Mononuclear cell (primary cell): Measurements from ENCODE around the gene BPNT1. TPM values are rescaled to one million over a fixed set of nuclear protein-coding genes. Genes with fewer than 3 reads are reported as not detected.
"Not testable (repeated sequence)": the region's sequence is repeated elsewhere in the genome, so short reads cannot be mapped to it uniquely, and the experiment has no call there.

Source experiments
- H3K27me3 ChIP-seq: 2 replicates; pipeline ENCODE4 v1.6.0; 2011; ENCODE audit warnings: low read length, control low read depth; ENCODE audit not compliant: insufficient read depth
- H3K4me1 ChIP-seq: 2 replicates; pipeline ENCODE4 v1.5.1; 2011; ENCODE audit warnings: mild to moderate bottlenecking, low read length, control low read depth; ENCODE audit not compliant: insufficient read depth
- H3K4me3 ChIP-seq: 2 replicates; pipeline ENCODE4 v1.5.1; 2011; ENCODE audit warnings: mild to moderate bottlenecking, low read length, moderate library complexity
- H3K9me3 ChIP-seq: 2 replicates; pipeline ENCODE4 v1.5.1; 2011; ENCODE audit warnings: low read depth, mild to moderate bottlenecking, control low read depth, low read length
- total RNA-seq: library from RNA; depleted of rRNA; stranded (reverse); fragments of >200 nt; gene quantifications from one replicate; pipeline ENCODE4 v1.2.3, GENCODE V29; 2012

BPNT1 gene
- total RNA-seq, 1 donor: 1.2 TPM

DNA sequence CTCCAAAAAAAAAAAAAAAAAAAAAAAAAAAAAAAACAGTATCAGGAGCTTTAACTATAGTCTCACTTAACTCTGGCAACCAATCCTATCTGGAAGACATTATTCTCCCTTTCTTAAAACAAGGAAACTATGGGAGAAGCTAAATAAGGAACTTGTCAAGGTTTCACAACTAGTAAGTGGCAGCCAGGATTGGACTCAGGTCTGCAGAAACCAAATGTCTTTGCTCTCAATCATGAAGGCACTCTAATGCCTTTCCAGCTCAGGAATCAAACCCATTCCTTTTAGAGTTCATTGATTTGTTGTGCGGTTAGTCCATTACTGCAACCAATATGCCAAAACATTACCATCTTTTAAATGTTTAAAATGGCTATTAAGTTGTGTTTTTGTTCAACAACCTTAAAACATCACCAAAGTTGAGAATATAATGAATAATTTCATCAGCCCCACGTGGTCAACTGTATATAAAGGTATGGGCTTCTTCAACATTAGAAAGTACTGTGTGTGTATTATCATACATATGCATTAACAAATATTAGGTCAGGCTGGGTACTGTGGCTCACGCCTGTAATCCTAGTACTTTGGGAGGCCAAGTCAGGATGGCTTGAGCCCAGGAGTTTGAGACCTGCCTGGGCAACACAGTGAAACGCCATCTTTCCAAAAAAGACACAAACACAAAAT, 44.8 kb downstream of the BPNT1 start:
- Histone ChIP-seq H3K27me3 (no peaks in the 10 kb centered on the region), H3K4me3 (no peak overlapping the region), H3K9me3 (no peaks in the 10 kb centered on the region), H3K4me1 (peaks cover 26% of the 10 kb centered on the region)

DNA sequence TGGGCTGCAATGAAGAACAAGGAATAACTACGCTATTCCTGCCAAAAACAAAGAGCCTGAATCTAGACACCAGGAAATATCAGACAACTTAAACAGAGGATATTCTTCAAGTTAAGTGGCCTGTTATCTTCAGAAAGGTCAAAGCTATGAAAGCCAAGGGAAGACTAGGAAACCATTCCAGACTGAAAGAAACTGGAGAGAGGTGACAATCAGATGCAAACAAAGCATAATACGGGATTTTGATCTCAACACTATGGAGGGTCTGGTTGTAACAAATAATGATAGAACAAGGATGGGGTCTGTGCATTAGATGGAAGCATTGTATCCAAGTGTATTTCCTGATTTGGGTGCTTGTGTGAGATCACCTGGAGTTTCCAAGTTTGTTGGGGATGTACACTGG, 45.9 kb downstream of the BPNT1 start:
- Histone ChIP-seq H3K4me3 (no peak overlapping the region), H3K4me1 (peaks cover 26% of the 10 kb centered on the region)

DNA sequence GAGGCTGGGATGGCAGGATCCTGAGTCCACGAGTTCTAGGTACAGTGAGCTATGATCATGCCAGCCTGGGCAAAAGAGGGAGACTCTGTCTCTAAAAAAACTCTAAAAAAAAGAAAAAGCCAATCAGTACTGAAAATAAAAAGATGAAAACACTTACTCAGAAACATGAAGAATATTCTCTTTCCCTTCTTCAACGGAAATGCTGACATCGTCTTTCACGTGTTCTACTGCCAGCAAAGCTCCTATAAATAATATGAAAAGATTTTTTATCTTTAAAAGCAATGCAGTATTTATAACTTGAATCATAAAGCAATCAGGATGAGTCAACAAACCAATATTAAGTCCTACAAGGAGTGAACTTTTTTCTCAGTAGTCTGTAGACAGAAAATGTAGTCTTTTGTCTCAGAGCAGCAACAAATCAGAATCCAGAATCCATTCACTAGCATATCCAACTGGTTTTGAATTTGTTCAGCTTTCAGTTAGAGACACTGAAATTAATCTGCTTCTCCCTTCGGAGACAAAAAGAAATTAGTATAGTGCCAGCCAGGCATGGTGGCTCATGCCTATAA, 49.5 kb downstream of the BPNT1 start:
- Histone ChIP-seq H3K27me3 (no peaks in the 10 kb centered on the region), H3K4me3 (no peak overlapping the region), H3K9me3 (no peaks in the 10 kb centered on the region), H3K4me1 (peaks cover 10% of the 10 kb centered on the region)

More for the DNA sequence above, 45.9 kb downstream of the BPNT1 start:
- Histone ChIP-seq H3K9me3 (no peaks in the 10 kb centered on the region), H3K27me3 (no peaks in the 10 kb centered on the region)

DNA sequence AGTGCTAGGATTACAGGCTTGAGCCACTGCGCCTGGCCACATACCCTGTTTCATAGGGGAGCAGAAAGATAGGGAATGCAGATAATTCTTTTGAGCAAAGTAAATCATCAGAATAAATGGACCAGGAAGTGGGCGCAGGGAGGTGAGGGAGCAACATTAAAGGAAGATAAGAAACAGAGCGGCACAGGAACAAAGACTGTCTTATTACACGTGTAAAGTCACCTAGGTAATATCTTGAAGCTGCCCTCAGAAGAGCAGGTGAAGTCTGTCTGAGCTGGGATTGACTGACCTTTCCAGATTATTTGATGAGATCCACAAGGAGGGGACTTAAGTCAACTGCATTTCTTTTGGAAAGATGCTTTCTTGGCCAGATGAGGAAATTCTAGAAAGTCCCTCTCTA, 50.9 kb downstream of the BPNT1 start:
- H3K9me3 ChIP-seq: no peaks in the 10 kb centered on the region
- H3K27me3 ChIP-seq: no peaks in the 10 kb centered on the region
- H3K4me1 ChIP-seq: no peaks in the 10 kb centered on the region
- no peak overlapping the region for H3K4me3 ChIP-seq

DNA sequence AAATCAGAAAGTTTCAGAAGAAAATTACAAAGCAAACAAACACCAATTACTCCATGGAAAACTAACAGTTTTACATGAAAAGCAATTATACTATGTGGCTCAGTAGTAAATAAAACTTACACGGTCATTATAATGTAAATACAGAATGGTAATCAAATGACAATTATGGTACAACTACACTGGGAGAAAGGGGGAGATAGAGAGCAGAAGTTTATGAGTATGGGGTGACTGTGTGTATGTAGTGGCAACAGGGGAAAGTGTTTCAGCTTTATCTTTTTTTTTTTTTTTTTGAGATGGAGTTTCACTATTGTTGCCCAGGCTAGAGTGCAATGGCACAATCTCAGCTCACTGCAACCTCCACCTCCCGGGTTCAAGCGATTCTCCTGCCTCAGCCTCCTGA, 51.8 kb downstream of the BPNT1 start:
- not testable (repeated sequence) for H3K9me3 ChIP-seq, H3K4me3 ChIP-seq, H3K4me1 ChIP-seq, H3K27me3 ChIP-seq

DNA sequence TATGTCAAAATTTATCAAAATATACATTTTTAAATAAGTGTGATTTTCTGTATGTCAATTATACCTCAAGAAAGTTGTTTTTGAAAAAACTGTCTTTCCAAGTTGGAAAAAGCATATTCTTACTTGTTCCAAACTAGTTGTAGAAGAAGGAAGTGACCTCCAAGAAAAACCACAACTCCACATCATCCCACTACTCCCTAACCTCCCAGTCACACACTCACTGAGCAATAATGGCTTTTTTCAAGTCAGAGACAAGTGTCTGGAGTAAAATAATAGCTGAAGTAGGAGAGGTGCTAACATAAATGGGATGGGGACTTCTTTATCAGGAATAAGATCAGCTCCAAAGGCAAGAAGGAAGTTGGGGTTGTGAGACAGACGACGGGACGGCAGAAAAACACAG, 56.7 kb downstream of the BPNT1 start:
- Histone ChIP-seq H3K4me1 (no peaks in the 10 kb centered on the region), H3K4me3 (no peak overlapping the region), H3K27me3 (no peaks in the 10 kb centered on the region), H3K9me3 (no peaks in the 10 kb centered on the region)

DNA sequence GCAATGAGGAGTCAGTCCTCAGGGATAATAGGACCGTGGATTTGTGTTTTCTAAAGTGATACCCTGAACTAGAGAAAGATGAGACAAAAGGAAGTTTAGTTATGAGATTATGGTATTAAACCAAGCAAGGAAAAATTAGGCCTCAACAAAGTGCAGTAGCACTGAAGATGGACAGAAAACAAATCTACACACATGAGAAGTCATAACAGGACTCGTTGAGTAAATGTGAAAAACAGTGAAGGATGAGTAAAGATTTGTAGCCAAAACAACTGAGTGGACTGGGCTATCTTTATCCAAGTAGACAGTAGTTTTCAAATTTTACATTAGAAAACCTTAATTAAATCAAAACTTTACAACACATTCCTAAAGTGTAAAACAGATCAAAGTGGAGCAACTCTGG, 58.3 kb downstream of the BPNT1 start:
- Histone ChIP-seq H3K4me1 (no peaks in the 10 kb centered on the region), H3K9me3 (no peaks in the 10 kb centered on the region), H3K27me3 (no peaks in the 10 kb centered on the region), H3K4me3 (no peak overlapping the region)

DNA sequence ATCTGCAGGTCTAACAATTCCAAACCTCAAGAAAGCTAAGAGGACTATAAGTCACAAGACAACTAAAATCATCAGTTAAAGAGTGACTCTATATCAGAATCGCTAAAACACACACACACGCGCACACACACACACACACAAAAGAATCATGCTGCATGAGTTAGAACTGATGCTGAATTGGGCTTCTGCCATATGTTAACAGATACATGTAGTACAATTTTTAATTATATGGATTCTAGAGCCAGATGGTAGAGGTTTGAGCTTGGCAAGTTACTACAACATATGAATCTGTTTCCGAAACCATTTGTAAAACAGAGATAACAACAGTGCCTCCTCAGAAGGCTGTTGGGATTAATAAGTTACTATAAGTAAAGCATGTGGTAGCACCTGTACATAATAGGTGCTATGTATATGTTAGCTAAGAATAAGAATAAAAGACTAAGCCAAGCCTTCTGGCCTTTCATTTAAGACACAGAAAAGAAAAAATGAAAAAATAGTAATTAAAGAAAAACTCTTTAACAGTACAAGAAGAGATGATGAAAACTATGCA, 61.2 kb downstream of the BPNT1 start:
- Histone ChIP-seq H3K27me3 (no peaks in the 10 kb centered on the region), H3K9me3 (no peaks in the 10 kb centered on the region), H3K4me3 (no peak overlapping the region), H3K4me1 (no peaks in the 10 kb centered on the region)

DNA sequence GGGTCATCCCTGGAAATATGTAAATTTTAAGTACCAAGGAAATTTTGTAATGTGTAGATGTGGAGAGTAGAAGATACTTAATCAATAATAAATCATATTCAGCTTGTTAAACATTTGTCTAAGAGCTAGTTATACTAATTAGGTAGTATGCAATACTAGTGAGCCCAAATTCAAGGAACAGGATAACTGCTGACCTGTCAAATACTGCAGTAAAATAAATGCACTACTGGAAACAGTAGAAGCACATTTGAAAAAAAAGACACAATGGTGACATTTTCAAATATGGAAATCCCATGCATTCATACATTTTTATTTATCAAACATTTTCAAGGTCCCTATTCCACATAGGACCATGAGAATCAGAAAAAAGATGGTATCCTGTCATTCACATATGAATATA, 70.5 kb downstream of the BPNT1 start:
- no peaks in the 10 kb centered on the region for H3K4me1 ChIP-seq
- H3K27me3 ChIP-seq: no peaks in the 10 kb centered on the region
- H3K9me3 ChIP-seq: no peaks in the 10 kb centered on the region
- no peak overlapping the region for H3K4me3 ChIP-seq

DNA sequence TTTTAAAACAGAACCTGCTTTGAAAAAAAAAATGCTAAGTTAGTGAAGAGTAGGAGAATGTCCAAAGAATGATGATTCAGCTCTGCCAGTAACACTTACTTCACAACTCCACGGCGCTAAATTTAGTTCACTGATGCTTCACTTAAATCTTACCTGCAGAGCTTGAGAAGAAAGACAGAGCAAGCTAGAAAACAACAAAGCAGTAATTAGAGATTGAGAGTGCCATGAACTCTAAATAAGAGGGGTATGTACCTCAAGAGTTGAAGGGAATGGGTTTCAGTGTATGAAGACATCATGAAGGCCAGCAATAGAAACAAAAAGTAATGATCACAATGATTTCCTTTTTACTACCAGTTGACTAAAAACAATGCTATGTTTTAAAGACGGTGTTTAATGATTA, 76.1 kb downstream of the BPNT1 start:
- Histone ChIP-seq H3K9me3 (no peaks in the 10 kb centered on the region), H3K4me3 (no peak overlapping the region), H3K27me3 (no peaks in the 10 kb centered on the region), H3K4me1 (no peaks in the 10 kb centered on the region)

DNA sequence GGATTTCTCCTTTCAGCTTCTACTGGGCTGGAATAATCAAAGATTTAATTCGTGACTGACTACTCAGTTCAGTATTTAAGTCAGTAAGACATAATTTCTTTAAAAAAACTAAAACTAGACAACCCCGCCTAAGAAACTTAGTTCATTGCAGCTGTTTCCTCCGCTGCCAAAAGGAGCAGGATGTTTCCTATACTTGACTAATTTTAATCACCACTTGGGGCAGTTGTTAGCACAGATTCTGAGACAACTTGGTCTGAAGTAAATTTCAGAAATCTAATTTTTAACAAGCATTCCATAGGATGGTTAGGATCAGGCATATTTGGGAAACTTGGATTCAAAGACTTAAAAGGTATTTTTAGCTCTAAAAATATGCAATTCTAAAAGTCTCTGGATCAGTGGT, 77.3 kb downstream of the BPNT1 start:
- H3K9me3 ChIP-seq: no peaks in the 10 kb centered on the region
- H3K4me1 ChIP-seq: no peaks in the 10 kb centered on the region
- no peak overlapping the region for H3K4me3 ChIP-seq
- H3K27me3 ChIP-seq: no peaks in the 10 kb centered on the region

DNA sequence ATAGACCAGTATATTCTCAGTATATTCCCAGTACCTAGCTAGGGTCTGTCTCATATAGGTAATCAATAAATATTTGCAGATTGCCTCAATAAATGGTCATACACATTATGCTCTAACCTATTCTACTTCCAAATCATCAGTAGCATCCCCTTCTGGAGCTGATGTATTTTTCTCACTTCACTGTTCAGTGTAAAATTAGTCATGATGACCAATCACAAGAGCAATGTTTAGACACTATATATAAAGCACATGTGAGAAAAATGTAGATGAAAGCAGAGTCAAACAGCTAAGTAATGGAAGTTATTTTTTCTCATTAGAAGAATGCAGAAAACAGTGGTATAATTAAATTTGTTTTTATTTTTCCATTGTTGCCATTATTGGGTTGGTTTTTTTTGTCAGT, 78.0 kb downstream of the BPNT1 start:
- Histone ChIP-seq H3K4me1 (no peaks in the 10 kb centered on the region), H3K4me3 (no peak overlapping the region), H3K9me3 (no peaks in the 10 kb centered on the region), H3K27me3 (no peaks in the 10 kb centered on the region)

Other genes with a start within 250 kb of the BPNT1 start
- not detected for gene SLC30A10, start 161.2 kb downstream of the BPNT1 start, total RNA-seq
- gene EPRS1, start 43.3 kb downstream of the BPNT1 start, total RNA-seq: 55.9 TPM
- 30.7 TPM for gene IARS2, start 4.3 kb upstream of the BPNT1 start, total RNA-seq
- 26.7 TPM for gene RAB3GAP2, start 182.7 kb upstream of the BPNT1 start, total RNA-seq